Neural progenitor cell (in vitro differentiated cells): ENCODE results near the gene PF4V1.

Source experiments
- CTCF ChIP-seq: fragments of 200-600 bp; sonication (generic); IDR thresholded peaks from 2 replicates; pipeline ENCODE4 v1.5.1; 2017; ENCODE audit warnings: antibody characterized with exemption, mild to moderate bottlenecking
- EZH2phosphoT487 ChIP-seq: fragments of 200-600 bp; sonication (generic); IDR thresholded peaks from 2 replicates; pipeline ENCODE4 v1.6.1; 2017; ENCODE audit warnings: antibody characterized with exemption

GRCh38 chr4:73859614-73860088 is 6.6 kb downstream of the PF4V1 start:
- TF ChIP-seq CTCF (no peak), EZH2phosphoT487 (no peak)
